Naive thymus-derived CD4-positive, alpha-beta T cell (primary cell): Measurements from ENCODE around the gene GLT6D1. TPM values are rescaled to one million over a fixed set of nuclear protein-coding genes. Genes with fewer than 3 reads are reported as not detected.

Experiments
- ATAC-seq: fragments of 150-1000 bp; cut with Tn5 transposase; 2 replicates; pipeline ENCODE4 v1.10.0; 2021; ENCODE audit warnings: mild to moderate bottlenecking, moderate library complexity
- CTCF ChIA-PET: fragments of 350-600 bp; sonication (Branson Sonifier 250); formaldehyde crosslinking; loops from one replicate; lab custom pipeline; 2021; ENCODE audit warnings: antibody characterized with exemption; lab: Charles Lee
- POLR2A ChIA-PET: fragments of 350-600 bp; sonication (Branson Sonifier 250); formaldehyde crosslinking; loops from one replicate; lab custom pipeline; 2021; ENCODE audit warnings: antibody characterized with exemption, inconsistent platforms; lab: Charles Lee
- DNase-seq, 9 donors: peaks; one replicate each; pipeline versions ENCODE4 v3.0.0 to v3.0.0-alpha.2; 2020 to 2022; ENCODE audit warnings: mixed read lengths in 1 of 9
- H3K27ac ChIP-seq: one replicate; pipeline ENCODE4 v1.7.0; 2013; ENCODE audit warnings: mild to moderate bottlenecking, low read depth, low read length, moderate library complexity
- H3K27me3 ChIP-seq, 2 donors: one replicate each; pipeline ENCODE4 v1.7.0; 2013; ENCODE audit warnings: low read length in 2 of 2, mild to moderate bottlenecking in 2 of 2, moderate library complexity in 2 of 2; ENCODE audit not compliant: control insufficient read depth in 2 of 2, insufficient read depth in 2 of 2
- H3K36me3 ChIP-seq, 3 experiments: 1 replicate in 2 of 3; 2 replicates in 1 of 3; pipeline ENCODE4 v1.7.0; 2013; ENCODE audit warnings: low read length in 3 of 3, mild to moderate bottlenecking in 3 of 3, moderate library complexity in 1 of 3; ENCODE audit not compliant: insufficient read depth in 3 of 3, control insufficient read depth in 2 of 3
- H3K4me1 ChIP-seq, 2 donors: one replicate each; pipeline ENCODE4 v1.7.0; 2013; ENCODE audit warnings: low read length in 2 of 2, mild to moderate bottlenecking in 2 of 2, moderate library complexity in 1 of 2; ENCODE audit not compliant: control insufficient read depth in 2 of 2, insufficient read depth in 2 of 2
- H3K4me3 ChIP-seq: 2 replicates; pipeline ENCODE4 v1.7.0; 2013; ENCODE audit warnings: mild to moderate bottlenecking, low read length
- H3K9me3 ChIP-seq, 3 experiments: 1 replicate in 2 of 3; 2 replicates in 1 of 3; pipeline ENCODE4 v1.7.0; 2013; ENCODE audit warnings: low read length in 3 of 3; ENCODE audit not compliant: control insufficient read depth in 2 of 3
- H3K27ac Mint-ChIP-seq, 9 donors: one replicate each; pipeline ENCODE4 v1.8.0; 2020 to 2022; ENCODE audit warnings: mixed read lengths in 9 of 9, mild to moderate bottlenecking in 8 of 9, moderate library complexity in 5 of 9, inconsistent platforms in 2 of 9
- H3K27me3 Mint-ChIP-seq, 5 donors: one replicate each; pipeline ENCODE4 v1.8.0; 2021 to 2022; ENCODE audit warnings: mixed read lengths in 5 of 5, mild to moderate bottlenecking in 1 of 5
- H3K36me3 Mint-ChIP-seq, 5 donors: one replicate each; pipeline ENCODE4 v1.8.0; 2020 to 2022; ENCODE audit warnings: mixed read lengths in 5 of 5, mild to moderate bottlenecking in 3 of 5, inconsistent platforms in 1 of 5
- H3K4me1 Mint-ChIP-seq, 7 donors: one replicate each; pipeline ENCODE4 v1.8.0; 2020 to 2022; ENCODE audit warnings: mixed read lengths in 7 of 7, mild to moderate bottlenecking in 3 of 7, inconsistent platforms in 1 of 7
- H3K4me3 Mint-ChIP-seq, 10 donors: one replicate each; pipeline ENCODE4 v1.8.0; 2020 to 2022; ENCODE audit warnings: mild to moderate bottlenecking in 10 of 10, mixed read lengths in 10 of 10, moderate library complexity in 6 of 10, inconsistent platforms in 2 of 10
- H3K9me3 Mint-ChIP-seq, 11 donors: one replicate each; pipeline ENCODE4 v1.8.0; 2020 to 2022; ENCODE audit warnings: mixed read lengths in 11 of 11, mild to moderate bottlenecking in 4 of 11, inconsistent platforms in 1 of 11, moderate library complexity in 1 of 11
- intact Hi-C, 2 donors: fragments of 100-400 bp; cut with micrococcal nuclease; formaldehyde crosslinking; loops; one replicate each; pipeline ENCODE4 v1.15.1; 2023
- polyA plus RNA-seq, 2 donors: library from polyadenylated mRNA; unstranded; fragments of 300-500 nt; fragmentation: Illumina TruSeq; gene quantifications; one replicate each; pipeline ENCODE4 v1.2.3, GENCODE V29; 2021
- total RNA-seq, 6 experiments: library from RNA in 5 of 6; stranded (reverse) in 5 of 6; gene quantifications; 1 replicate in 5 of 6; 2 replicates in 1 of 6; pipeline ENCODE4 v1.2.3 and lab custom pipeline; 2021 to 2026

Gene GLT6D1
- total and polyA plus RNA-seq, 7 experiments from 2014 or later = not detected

GRCh38 chr9:135574943-135575342, 64.4 kb downstream of the GLT6D1 start:
- Mint-ChIP-seq H3K4me3 (no peak overlapping the region), H3K27me3 (peaks cover 0 to 7% (median 2%) of the 10 kb centered on the region in 5 donors), H3K27ac (no peak overlapping the region), H3K4me1 (no peaks in the 10 kb centered on the region), H3K9me3 (peaks cover 0 to 1% (median 0%) of the 10 kb centered on the region in 11 donors), H3K36me3 (no peaks in the 10 kb centered on the region)
- ChIA-PET POLR2A (no interaction called here), CTCF (no interaction called here)
- Histone ChIP-seq H3K9me3 (no peaks in the 10 kb centered on the region), H3K4me3 (no peak overlapping the region), H3K36me3 (no peaks in the 10 kb centered on the region), H3K27ac (no peak overlapping the region), H3K4me1 (no peaks in the 10 kb centered on the region), H3K27me3 (no peaks in the 10 kb centered on the region)
- DNase-seq (no peak), ATAC-seq (no peak)
- intact Hi-C loops = no loop called here

GRCh38 chr9:135574331-135574730, 65.0 kb downstream of the GLT6D1 start:
- no peak overlapping the region for H3K27ac ChIP-seq
- H3K36me3 ChIP-seq = no peaks in the 10 kb centered on the region
- ChIA-PET POLR2A (no interaction called here), CTCF (no interaction called here)
- Mint-ChIP-seq H3K27ac (no peak overlapping the region), H3K36me3 (no peaks in the 10 kb centered on the region), H3K4me1 (no peaks in the 10 kb centered on the region), H3K9me3 (peaks cover 0 to 6% (median 1%) of the 10 kb centered on the region in 11 donors), H3K4me3 (no peak overlapping the region), H3K27me3 (peaks cover 1 to 7% (median 2%) of the 10 kb centered on the region in 5 donors)
- intact Hi-C loops = no loop called here
- H3K9me3 ChIP-seq = no peaks in the 10 kb centered on the region
- no peaks in the 10 kb centered on the region for H3K4me1 ChIP-seq
- DNase-seq (no peak), ATAC-seq (no peak)
- H3K4me3 ChIP-seq = no peak overlapping the region
- H3K27me3 ChIP-seq = no peaks in the 10 kb centered on the region

Other genes with a start within 250 kb of the GLT6D1 start
- 1 to 10 TPM in 1 of 5 experiments, under 1 TPM in 3, not detected in 1; 0.19 to 5.6 (median 0.43) TPM for gene PPP1R26, start 159.8 kb downstream of the GLT6D1 start, total RNA-seq
- under 1 TPM in 1 of 2 donors, not detected in 1; 0.05 TPM for gene PPP1R26, start 159.8 kb downstream of the GLT6D1 start, polyA plus RNA-seq
- 10 to 100 TPM; 19.4 to 32.3 (median 28.3) TPM for gene MRPS2, start 138.9 kb downstream of the GLT6D1 start, total RNA-seq
- 10 to 100 TPM; 48.9 to 66.1 TPM for gene MRPS2, start 138.9 kb downstream of the GLT6D1 start, polyA plus RNA-seq
- not detected for gene LCN1, start 118.1 kb downstream of the GLT6D1 start, total RNA-seq
- not detected for gene LCN1, start 118.1 kb downstream of the GLT6D1 start, polyA plus RNA-seq
- gene OBP2A, start 93.4 kb downstream of the GLT6D1 start, total RNA-seq = not detected
- gene OBP2A, start 93.4 kb downstream of the GLT6D1 start, polyA plus RNA-seq = not detected
- not detected for gene PAEP, start 77.8 kb downstream of the GLT6D1 start, total RNA-seq
- not detected for gene PAEP, start 77.8 kb downstream of the GLT6D1 start, polyA plus RNA-seq
- not detected for gene LCN9, start 23.8 kb upstream of the GLT6D1 start, total RNA-seq
- gene LCN9, start 23.8 kb upstream of the GLT6D1 start, polyA plus RNA-seq = not detected
- gene SOHLH1, start 59.9 kb upstream of the GLT6D1 start, total RNA-seq = not detected
- gene SOHLH1, start 59.9 kb upstream of the GLT6D1 start, polyA plus RNA-seq = not detected
- gene KCNT1, start 62.6 kb upstream of the GLT6D1 start, total RNA-seq = under 1 TPM in 1 of 5 experiments, not detected in 4; 0.29 TPM
- gene KCNT1, start 62.6 kb upstream of the GLT6D1 start, polyA plus RNA-seq = not detected